GM18907 (cell line): Measurements from ENCODE around the gene BTBD18.
"Not testable (repeated sequence)": the region's sequence is repeated elsewhere in the genome, so short reads cannot be mapped to it uniquely, and the experiment has no call there.

Experiments used
- ATAC-seq: cut with Tn5 transposase; IDR thresholded peaks from one replicate; pipeline ENCODE4 v1.9.1; 2021; ENCODE audit warnings: mild to moderate bottlenecking, moderate library complexity; ENCODE audit not compliant: unreplicated experiment

The BTBD18 gene

DNA sequence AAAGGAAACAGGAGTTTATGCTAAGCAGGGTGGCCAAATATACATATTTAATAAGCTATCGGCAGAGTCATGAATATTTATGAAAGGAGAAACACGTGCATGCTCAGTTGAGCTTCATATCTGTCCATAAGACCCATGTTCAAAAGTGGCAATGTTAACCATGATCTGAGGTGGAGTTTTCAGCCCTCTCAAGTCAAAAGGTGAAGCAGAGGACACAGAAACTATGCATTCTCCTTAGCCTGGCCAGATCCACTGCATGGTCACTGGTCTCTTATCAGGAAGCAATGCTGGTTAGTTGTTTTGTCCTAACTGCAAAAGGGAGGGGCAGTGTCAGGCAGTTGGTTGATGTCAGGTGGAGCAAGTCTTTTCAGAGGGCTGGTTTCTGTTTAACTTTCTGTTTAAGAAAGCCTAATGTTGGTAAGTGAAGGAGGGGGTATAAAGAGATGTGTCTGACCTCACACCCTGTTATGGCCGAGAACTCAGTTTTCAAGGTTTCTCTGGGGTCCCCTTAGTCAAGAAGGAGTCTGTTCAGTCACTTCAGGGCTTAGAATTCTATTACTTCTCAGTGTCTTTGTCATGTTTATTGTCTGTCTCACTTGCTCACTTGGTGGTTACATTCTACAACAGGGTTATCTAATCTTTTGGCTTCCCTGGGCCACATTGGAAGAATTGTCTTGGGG is 15.9 kb downstream of the BTBD18 start:
- ATAC-seq, result no peak

DNA sequence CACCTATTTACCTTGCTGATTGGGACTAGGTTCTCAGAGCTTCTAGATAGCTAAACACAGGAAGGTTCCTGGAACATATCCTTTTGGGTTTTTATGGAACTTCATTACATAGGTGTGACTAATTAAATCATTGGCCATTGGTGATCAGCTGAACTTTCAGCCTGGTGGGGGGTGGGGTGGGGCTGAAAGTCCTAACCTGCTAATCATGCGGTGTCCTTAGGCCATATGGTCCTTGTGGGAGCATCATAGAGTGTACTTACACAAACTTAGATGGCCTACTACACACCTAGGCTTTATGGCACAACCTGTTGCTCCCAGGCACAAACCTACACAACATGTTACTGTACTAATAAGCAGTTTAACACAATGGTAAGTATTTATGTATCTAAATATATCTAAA is 19.0 kb downstream of the BTBD18 start:
- ATAC-seq, result no peak

DNA sequence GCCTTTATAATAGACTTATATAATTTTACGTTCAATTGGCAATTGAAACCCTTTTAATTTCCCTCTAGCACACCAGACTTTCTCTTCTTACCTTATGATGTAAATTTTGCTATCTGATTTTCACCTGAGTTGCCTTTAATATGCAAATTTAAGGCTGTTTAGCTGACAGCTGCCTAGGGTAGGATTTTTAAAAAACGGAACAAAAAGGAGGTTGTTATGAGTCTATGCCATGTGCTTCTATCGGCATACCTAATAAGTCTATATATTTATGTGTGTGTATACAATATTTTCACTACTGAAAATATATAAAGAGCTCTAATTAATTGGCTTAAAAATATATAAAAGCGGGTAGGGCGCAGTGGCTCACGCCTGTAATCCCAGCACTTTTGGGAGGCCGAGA is 22.1 kb downstream of the BTBD18 start:
- ATAC-seq, result no peak

- ATAC-seq, result no peak
Observed at GRCh38 chr11:57728829-57729228, 22.8 kb downstream of the BTBD18 start.

DNA sequence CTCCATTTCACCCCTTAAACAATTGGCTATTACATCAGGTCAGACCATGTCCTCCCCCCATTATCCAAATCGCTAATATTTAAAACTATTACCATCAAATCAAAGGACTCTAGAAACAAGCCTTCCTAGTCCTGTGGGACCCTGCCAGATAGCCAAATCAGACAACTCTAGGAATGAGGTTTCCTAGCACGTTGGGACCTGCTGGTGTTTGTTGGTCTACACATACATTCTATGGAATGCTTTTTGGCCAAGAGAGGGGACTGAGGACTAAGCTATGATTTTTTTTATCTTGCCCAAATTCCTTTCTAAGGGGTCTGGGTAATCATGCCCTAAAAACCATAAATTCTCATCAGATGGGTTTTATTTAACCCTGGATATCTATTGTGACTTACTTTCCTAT is 24.4 kb downstream of the BTBD18 start:
- no peak for ATAC-seq

DNA sequence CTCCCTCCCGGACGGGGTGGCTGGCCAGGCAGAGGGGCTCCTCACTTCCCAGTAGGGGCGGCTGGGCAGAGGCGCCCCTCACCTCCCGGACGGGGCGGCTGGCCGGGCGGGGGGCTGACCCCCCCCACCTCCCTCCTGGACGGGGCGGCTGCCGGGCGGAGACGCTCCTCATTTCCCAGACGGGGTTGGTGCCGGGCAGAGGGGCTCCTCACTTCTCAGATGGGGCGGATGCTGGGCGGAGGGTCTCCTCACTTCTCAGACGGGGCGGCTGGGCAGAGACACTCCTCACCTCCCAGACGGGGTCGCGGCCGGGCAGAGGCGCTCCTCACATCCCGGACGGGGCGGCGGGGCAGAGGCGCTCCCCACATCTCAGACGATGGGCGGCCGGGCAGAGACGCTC is 34.9 kb downstream of the BTBD18 start:
- ATAC-seq, result not testable (repeated sequence)

DNA sequence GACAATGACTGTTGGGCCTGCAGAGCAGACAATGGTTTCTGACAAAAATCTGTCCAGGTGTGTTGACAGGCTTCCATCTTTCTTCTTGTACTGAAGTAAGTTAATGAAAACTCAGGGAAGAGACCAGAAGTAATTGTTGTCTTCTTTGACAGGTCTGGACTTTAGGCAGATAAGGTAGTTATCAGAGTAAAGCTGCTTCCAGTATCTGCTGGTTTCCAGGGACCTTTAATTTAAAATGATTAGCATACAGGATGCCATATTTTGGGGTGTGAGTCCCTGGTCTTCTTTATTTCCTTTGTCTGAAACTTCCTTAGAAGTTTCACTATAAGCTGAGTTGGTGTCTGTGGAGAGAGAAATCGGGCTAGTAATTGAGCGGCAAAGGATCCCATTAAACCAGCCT is 37.8 kb downstream of the BTBD18 start:
- ATAC-seq, result no peak

- peak; percentile 94 for ATAC-seq
Observed at GRCh38 chr11:57712256-57713150, 39.1 kb downstream of the BTBD18 start, which contains the start of gene TMX2. TMX2 (plus strand) TSS chr11:57712593; CDS start chr11:57712619, 26 bp downstream.

DNA sequence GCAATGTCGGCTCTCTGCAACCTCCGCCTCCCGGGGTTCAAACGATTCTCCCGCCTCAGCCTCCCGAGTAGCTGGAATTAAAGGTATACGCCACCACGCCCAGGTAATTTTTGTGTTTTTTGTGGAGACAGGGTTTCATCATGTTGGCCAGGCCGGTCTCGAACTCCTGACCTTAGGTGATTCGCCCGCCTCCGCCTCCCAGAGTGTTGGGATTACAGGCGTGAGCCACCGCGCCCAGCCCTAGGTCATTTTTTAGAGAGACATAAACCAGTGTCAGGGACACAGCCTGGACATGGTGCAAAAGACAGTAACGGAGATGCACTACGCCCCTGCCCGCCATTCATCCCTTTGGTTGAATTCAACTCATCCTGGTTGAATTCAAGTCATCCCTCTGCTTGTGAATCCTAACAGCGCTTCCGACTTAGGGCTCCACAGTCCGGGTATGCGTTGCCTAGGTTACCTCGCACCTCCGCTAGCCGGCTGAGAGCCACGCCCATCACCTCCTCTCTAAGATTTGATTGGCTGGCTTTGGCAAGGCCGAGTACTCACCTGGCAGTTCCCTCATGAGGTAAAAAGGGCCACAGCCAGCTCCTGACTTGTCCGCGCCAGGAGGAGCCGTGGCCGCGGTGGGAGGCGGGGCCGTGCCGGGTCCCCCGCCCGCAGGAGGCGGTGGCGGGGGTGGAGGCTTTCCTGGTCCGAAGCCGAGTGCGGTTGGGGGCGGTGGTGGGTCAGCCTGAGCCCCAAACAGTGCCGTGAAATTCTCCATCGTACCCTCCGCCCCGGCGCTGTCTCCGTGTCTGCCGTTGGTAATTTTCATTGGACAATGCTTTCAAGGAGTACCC is 40.0 kb downstream of the BTBD18 start, which contains the start of gene MED19:
MED19 (minus strand) TSS at position 802 of the 842 bp plus-strand sequence; CDS start at position 766, 36 bp downstream.
- ATAC-seq, result peak; percentile 54

DNA sequence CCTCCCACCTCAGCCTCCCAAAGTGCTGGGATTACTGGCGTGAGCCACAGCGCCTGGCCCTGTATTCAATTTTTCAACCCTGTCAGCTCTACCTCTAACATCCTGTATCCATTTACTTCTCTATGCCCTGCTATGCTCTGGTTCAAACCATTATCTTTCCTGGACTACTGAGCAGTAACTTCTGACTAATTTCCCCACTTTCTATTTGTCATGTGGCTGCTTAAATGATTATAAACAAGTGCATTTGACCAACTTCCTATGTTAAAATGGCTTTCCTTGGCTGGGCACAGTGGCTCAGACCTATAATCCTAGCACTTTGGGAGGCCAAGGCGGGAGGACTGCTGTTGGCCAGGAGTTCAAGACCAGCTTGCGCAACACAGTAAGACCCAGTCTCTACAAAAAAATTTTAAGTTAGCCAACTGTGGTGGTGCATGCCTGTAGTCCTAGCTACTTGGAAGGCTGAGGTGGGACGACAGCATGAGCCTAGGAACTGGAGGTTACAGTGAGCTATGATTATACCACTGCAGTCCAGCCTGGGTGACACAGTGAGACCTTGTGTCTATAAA is 41.7 kb downstream of the BTBD18 start:
- no peak for ATAC-seq

DNA sequence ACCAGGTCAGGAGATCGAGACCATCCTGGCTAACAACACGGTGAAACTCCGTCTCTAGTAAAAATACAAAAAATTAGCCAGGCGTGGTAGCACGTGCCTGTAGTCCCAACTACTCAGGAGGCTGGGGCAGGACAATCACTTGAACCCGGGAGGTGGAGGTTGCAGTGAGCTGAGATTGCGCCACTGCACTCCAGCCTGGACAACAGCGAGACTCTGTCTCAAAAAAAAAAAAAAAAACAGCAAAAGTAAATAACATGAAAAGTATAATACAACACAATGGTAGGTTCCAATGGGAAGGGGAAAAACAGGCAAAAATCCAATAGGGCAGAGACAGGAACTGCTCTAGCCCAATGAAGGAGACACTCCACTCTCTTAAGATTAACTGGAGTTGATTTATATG is 46.2 kb downstream of the BTBD18 start:
- ATAC-seq, result not testable (repeated sequence)

DNA sequence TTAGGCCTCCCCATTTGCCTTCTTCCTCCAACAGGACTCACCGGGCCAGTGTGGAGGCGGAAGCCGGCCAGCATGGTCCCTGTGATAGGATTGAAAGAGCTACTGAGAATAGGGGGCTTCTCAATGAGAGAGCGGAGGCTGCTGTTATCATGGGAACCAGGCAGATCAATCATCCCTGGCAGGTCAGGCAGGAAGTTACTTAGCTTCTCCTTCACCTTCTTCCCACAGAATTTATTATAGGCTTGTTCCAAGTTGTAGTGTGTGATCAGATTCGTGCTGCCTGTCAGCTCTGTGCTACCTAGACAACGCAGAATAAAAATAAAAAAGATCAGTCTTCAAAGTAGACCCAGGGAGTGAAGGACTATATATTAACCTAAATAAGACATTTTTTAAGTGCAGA is 46.7 kb downstream of the BTBD18 start:
- ATAC-seq, result no peak

DNA sequence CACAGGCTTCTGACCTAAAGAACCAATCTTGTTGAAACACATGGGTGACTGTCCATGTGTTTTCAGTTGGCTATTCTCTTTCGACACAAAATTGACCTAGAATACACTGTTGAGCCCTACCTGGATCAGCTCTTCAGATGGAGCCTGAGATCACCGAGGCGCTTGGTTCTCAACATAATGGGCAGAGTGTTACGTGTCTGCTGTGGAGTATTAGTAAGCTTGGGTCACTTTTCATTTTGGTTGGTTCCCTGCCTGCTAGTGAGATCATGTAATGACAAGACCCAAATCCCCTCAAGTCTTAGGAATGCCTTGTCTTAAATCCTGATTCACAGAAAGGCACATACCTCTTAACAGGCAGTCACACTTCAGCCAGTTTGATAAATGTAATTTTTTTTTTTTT is 48.3 kb downstream of the BTBD18 start:
- ATAC-seq, result no peak

GRCh38 chr11:57700425-57700824 is 51.2 kb downstream of the BTBD18 start:
- no peak for ATAC-seq

GRCh38 chr11:57699813-57700212 is 51.8 kb downstream of the BTBD18 start:
- ATAC-seq, result no peak

- ATAC-seq, result no peak
Observed at GRCh38 chr11:57698843-57699365, 52.7 kb downstream of the BTBD18 start.
